ENCODE measurements around the gene IMMP2L. TPM values are rescaled to one million over a fixed set of nuclear protein-coding genes. Genes with fewer than 3 reads are reported as not detected.

Gene IMMP2L
- total RNA-seq, 1 donor from 2014 or later: 40.8 TPM

DNA sequence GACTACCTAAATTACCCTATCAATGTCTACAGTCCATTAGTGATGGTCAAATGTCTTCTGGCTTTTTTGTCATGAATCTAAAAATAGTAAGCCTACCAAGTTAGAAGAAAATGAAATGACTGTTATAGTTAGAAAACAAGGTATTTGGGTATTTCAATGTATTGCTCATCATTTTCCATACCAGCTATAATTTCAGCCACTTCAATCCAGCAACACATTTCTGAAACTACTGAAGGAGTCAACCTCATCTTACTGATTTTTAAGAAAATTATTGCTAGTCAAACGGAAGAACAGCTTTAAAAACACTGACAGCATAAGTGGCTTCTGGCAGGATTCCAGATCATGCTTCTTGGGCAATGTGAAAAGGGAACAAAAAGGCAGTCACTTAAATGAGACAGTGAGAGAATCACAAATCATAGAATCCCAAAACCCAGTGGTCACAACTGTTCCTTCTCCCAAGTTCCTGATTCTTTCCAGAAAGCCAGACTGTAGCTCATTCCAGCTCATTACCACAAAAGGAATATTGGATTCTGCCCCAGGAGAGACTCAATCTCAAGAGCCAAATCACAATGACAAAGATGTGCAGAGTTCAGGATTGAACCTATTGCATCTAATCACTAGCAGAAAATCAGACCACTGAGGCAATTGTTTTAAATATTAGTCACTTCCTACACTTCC lies 532.6 kb downstream of the IMMP2L start:
- no peak for DNase-seq (ENCODE audit: low spot score)

DNA sequence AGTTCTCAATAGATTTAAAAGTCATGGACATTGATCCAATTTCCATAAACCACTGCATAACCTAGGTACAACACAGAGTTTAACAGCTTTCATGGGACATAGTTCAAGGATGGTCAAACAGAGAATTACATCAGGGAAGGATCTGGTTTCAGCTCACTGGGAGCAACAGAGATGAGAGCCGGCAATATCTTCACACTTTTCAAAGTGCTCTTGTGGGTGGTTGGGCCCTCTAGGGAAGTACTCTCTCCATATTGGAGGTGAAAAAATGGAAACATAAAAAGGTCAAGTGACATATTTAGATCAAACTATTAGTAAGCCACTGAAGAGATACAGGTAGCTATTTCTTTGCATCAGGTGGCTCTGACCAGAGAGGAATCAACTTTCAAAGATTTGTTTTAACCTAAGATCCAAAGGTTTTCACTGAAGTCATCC lies 533.1 kb downstream of the IMMP2L start:
- DNase-seq (ENCODE audit: low spot score): no peak

DNA sequence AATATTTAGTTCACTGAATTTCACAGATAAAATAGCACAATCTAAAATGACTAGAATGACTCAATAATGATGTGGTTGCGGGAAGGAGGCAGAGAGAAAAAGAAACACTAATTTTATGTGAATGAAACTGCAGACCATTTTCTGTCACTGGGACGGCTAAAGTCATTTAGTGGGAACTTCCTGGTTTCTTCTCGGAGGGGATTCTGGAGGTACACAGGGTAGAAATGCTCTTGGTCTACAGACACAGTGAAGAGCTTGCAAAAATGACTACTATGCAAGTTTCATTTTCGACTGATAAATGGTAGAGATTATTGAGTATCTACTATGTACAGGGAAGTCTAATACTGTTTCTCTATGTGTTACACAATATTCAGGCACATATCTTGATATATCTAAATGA lies 534.9 kb downstream of the IMMP2L start:
- DNase-seq (ENCODE audit: low spot score): no peak

DNA sequence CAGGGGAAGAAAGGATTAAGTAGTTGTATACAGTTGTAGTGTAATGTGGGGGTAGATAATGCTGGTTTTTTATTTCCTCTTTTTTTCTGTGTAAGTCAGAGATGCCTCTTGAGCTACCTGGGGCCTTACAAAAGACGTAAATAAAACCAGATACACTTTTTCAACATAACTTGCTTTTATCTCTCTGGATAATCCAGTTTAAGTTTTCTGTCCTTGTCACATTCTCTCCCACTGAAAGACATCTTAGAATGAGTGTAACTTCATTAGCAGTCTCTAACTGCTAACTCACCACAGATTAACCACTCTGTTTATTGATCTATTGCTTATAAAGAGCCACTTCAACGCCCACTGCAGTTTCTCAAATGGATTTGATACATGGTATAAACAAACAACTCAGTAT lies 535.5 kb downstream of the IMMP2L start:
- DNase-seq (ENCODE audit: low spot score): no peak

DNA sequence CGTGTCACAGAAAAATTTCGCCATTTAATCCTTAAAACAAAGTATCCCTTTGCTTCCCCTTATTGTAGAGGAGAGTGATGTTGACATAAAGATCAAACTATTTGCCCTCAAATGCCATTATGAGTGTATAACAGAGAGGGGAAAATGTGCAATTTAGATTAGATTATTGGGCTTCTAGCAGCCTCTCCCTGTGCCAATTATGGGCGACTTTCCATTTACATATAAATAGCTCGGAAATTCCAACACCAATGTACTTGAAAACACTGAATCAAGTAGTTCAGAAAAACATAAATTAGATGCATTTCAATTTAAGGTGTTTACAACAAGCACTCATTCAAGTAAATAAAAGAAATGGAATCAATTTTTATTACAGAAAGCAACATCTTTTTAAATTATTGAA lies 535.9 kb downstream of the IMMP2L start:
- no peak for DNase-seq (ENCODE audit: low spot score)

DNA sequence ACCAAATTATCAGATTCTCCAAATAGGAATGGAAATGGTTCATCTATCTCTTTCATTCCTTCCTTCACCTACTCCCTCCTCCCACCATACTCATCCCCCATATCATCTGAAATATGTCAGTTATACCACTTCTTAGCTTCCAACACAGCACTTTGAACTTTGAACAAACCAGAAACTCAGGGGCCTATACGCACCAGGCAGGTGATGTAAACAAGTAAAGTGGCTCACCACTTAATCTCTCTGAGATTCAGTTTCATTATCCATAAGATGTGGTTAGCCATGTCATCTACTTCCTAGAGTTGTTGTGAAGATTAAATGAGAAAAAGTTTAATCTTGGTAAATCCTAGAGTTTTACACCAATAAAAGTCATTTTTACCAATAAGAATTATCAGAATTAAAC lies 537.3 kb downstream of the IMMP2L start:
- DNase-seq (ENCODE audit: low spot score): no peak

DNA sequence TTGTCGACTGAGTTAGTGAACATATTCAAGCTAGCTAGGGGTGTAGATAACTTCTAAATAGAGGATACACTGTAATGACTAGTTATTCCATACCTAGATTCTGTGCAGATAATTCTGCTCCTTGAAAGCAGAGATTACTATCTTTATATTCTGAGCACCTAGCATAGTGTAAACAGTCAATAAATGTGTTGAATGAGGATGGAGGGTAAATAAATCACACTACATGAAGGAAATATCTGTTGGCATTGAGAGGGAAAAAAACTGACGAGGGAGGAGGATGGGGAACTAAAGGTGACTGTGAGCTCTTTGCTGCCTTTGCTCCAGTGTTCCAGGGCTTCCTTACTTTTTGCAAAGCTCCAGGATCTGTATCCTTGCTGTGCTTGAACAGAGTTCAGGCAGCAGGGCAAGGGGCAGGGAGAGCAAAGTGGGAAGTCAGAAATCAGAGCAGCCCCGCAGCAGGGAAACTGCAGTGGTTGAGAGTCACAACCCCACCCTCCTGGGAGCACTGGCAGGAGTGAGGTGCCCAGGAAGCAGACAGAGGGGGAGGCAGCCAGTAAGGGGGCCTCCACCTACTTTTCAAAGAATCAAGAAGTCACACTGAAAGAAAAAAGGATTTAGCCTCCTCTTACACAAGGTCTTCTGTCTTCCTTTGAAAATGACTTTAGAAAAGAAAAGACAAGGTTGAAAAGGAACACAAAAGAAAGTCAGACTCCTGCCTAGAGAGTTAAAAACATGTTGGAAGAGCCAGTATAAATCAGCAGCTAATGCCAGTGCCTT lies 543.1 kb downstream of the IMMP2L start:
- no peak for DNase-seq (ENCODE audit: low spot score)

DNA sequence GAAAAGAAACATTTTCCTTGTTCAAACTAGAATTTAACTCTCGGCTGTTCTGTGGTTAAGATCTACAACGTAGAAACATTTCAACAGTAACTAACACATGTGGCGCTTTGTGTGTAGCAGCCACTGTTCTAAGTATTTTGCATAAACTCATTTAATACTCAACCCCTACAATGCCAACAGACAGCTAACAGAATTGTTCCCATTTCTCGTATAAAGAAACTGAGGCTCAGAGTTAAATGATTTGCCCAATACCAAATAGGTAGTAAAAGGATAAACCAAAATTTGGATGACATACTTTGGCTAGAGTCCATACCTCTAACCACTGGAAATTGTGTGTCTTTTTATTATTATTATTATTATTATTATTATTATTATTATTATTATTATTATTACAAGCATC lies 543.8 kb downstream of the IMMP2L start:
- no peak for DNase-seq (ENCODE audit: low spot score)

DNA sequence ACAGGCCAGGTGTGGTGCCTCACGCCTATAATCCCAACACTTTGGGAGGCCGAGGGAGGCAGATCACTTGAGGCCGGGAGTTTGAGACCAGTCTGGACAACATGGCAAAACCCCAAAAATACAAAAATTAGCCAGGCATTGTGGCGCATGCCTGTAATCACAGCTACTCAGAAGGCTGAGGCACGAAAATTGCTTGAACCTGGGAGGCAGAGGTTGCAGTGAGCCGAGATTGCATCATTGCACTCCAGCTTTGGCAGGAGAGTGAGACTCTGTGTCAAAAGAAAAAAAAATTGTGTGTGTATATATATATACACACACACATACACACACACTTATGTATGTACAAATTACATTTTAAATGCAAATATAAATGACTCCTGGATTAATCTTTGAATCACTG lies 548.2 kb downstream of the IMMP2L start:
- DNase-seq (ENCODE audit: low spot score): no peak

DNA sequence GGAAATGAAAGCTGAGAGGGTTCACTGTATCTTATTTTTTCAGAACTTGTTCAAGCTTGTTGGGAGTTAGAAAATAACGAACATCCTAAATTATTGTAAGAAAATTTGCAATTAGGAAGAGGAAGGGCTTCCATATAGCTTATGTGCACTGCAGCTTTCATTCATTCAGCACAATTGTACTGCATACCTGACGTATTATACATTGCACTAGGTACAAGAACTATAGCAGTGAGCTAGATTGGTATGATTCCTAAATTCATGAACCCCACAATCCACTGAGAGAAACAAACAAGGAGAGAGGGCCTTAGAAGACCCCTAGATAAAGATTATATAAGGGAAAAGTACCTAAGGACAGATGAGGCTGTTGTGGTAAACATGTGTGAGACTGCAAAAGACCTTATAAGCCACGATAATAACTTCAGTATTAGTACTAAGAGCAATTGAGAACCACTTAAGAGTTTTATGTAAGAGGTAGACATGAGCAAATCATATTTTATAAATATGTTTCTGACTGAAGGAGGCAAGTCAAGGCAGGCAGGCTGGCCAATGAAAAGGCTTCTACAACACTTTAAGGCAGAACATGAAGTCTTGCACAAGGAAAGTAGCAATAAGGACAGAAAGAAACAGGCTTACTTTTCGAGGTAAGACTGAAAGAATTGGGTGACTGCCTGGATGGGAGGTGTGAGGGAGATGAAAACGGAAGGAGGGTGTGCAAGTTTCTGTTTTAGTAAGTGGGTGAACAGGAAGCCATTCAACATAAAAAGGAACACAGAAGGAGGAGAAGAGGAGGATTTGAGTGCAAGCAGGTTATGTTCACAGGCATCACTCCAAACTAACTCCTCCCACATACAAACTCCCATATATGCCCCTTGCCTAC lies 549.3 kb downstream of the IMMP2L start:
- DNase-seq (ENCODE audit: low spot score): no peak

DNA sequence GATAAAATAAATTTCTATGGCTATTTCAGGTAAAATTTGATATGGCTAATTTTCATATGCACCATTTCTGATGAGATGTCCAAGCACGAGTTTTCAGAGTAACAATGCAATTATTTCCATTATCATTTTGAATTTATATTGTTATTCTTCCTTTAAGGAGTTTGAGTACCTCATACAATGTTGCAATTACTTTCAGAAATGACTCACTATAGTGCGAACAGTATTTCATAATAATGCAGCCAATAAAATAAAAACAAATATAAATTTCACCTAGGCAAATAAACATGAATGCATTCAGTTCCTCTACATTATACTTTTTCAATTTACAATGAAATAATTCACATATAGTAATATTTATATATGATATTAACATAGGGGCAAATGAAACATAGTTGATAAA lies 550.1 kb downstream of the IMMP2L start:
- no peak for DNase-seq (ENCODE audit: low spot score)

DNA sequence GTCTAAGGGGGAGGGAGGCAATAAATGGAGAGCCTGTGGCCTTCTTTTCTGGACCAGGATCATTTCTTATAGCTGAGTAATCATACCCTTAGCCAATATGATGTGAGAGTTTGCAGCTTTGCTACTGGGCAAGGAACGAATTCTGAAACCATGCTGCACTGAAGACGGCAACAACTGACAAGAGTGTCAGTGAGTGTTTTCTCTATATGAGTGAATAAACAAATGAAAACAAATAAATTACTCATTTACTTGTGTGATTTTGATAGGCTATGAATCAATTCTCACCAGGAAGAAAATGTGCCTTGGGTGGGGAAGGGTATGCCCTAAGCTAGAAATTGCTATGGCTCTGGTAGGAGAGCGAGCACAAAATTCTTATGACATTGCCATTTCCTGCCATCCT lies 550.8 kb downstream of the IMMP2L start:
- no peak for DNase-seq (ENCODE audit: low spot score)

DNA sequence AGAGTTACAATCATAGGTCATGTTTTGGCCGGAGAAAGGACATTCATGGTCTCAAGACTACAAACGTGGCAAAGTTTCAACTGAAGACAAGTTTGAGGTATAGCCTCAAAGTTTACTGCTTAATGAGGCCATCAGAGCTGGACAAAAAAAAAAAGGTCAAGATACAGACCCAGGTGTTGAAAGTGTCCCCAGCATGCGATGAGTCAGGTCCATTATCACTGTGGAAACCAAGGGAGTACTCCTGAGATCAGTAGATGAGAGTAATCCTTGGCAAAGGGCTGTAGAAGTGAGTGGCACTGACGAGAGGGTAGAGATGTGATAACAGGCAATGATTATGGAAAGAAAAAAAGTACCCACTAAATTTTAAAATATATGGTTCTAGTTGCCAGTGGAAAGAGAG lies 551.5 kb downstream of the IMMP2L start:
- no peak for DNase-seq (ENCODE audit: low spot score)

DNA sequence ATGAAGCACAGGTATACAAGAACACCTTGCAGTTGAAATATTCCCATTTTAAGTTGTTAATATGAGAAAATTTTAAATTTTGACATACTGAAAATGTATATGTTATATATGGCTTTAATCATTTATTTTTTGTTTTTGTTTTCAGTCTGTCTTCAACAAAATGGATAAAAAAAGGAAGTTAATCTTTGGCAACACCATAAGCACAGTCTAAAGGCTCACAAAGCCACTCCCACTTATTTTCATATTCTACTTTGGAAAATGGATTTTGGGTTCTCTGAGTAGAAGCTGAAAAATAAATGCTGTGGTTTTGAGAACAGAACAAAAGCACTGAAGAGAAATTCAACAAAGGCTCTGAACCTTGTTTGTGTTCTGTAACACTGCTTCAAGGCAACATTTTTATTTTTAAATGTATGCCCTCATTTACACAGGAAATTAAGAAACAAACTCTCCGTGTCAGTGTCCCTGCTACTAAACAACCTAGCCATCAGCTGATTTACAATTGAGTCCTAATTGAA lies 552.7 kb downstream of the IMMP2L start:
- DNase-seq (ENCODE audit: low spot score): no peak

DNA sequence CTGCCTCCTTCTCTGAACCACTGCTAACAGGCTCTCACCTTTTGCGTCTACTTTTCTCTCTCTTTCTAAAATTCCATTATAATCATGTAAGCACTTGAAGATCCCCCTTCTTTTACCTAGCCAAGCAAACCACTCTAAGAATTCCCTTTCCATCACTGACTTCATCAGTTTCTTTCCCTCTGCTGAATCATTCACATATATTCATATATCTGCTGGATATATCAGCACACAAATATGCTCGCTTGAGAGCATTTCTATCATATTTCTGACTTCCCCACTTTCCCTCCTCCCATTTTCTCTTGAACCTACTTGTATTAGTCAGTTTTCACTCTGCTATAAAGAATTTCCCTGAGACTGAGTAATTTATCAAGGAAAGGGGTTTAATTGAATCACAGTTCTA lies 555.6 kb downstream of the IMMP2L start:
- DNase-seq (ENCODE audit: low spot score): no peak

DNA sequence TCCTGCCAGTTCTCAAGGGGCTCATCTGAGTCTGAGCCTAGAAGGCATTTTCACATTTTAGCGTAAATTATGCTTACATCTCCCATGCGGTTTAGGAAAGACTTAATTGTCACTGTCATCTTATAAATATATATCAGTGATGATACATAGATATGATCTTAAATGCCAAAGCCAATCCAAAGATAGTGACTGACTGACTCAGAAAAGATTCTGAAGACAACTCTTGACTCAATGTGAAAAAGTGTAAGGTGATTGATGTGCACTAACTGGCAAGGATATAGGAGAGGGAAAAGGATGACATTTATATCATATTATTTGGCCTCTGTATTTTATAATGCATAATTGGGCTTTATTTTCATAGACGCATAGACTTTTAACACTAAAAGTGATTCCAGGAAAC lies 556.3 kb downstream of the IMMP2L start:
- no peak for DNase-seq (ENCODE audit: low spot score)

DNA sequence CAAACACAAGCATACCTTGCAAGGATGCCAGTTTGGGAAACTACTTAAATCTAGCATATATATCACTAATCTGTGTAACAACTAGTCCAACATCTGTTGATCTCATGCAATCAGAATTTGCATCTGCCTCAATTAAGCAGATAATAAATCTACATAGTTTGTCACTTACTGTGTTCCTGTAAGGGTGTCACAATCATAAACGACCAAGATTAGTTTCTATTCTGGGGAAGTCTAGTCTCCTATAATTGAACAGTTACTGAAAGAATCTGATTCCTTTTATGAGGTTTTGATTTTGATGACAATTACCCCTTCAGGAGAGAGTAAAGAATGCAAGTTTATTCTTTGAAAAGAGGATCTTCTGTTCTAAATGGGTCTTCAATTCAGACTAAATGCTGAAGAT lies 556.8 kb downstream of the IMMP2L start:
- DNase-seq (ENCODE audit: low spot score): no peak

DNA sequence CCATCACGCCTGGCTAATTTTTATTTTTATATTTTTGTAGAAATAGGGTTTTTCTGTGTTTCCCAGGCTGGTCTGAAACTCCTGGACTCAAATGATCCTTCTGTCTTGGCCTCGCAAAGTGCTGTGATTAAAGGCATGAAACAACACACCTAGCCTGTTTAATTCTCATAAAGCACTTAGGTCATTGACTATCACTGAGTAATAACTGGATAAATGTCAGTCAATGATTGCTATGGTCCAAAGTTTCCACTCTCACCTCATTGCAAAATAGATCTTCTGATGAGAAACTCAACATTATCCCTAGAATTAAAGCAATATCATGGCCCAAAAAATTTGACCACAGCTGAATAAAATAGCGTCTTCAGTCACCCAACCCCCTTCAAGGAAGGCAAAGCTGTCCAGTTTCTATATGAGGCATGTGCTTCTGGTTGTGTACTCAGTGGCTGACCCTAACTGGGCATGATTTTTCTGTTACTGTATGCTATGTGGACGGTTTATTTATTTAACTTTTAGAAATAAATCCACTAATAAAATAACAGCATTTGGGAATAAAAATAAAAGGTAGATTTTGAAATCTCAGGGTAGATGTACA lies 557.9 kb downstream of the IMMP2L start:
- no peak for DNase-seq (ENCODE audit: low spot score)

DNA sequence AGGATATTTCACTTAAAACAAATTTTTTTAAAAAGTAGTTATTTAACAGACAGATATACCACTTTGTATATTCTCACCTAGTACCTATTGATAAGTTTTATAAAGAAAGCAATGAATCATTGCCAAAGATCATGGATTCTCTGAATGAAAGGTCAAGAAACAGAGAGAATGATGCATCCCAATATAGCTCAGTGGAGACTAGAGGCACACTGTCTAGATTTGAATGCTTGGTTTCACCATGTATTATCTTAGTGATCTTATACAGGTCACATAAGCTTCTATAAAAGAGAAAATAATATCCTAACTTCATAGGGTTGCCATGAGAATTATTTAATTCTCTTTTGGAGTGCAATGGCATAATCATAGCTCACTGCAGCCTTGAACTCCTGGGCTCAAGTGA lies 558.4 kb downstream of the IMMP2L start:
- DNase-seq (ENCODE audit: low spot score): no peak

DNA sequence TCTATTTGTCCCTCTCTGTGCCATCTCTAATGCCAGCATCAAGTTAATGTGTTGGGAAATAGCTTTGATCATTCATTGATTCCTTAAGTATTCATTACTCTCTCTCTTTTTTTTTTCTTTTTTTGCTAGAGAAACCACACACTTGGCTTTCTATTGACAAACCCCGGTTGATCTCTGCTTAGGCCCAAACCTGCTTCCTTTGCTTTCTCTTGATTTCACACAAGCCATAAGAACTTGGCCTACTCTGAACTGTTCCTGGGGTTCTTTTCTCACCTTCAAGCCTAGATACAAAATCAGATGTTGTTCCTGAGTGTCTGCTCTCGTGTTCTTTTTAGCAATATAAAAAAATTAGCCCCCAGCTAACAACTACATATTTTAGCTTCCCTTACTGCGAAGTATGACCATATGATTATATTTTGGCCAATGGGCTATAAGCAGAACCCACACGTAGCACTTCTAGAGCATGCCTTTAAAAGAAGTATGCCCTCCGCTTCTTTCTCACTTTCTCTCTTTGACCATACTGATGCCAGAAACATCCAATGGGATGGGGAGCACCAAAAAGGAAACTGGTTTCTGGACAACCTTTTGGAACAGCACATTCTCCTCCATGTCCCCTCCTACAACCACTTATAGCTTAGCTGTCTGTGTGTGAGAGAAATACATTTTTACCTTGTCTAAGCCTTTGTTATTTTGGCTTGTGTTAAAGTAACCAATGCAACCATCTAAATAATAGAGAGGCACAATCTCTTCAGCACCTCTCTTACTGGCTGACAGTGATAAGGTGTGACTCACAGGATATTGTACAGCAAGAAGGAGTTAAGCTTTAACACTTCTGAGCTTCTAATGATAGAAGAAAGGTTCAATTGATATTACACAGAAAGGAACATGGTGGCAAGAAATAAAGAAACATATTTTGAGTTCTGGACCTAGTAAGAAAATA lies 568.0 kb downstream of the IMMP2L start:
- DNase-seq (ENCODE audit: low spot score): no peak
